HEK293 (cell line): Measurements from ENCODE around the gene DYNC1LI1.

Experiments
- CTCF ChIA-PET: fragments of 350-600 bp; formaldehyde crosslinking; extraction: SDS; loops from one replicate; lab custom pipeline; 2021; ENCODE audit warnings: antibody characterized with exemption; lab: Yijun Ruan, JAX
- POLR2A ChIA-PET: fragments of 300-600 bp; formaldehyde crosslinking; extraction: SDS; loops from one replicate; lab custom pipeline; 2020; ENCODE audit warnings: antibody characterized with exemption, inconsistent platforms; lab: Yijun Ruan, JAX
- H3K27ac ChIP-seq: fragments of 200-500 bp; sonication (Bioruptor generic); 2 replicates; pipeline ENCODE4 v1.5.1; 2014; ENCODE audit warnings: low read depth, low read length, control low read depth, inconsistent platforms; ENCODE audit errors: extremely low read depth
- H3K36me3 ChIP-seq, 2 experiments: fragments of 200-500 bp in 1 of 2; sonication (Bioruptor generic) in 1 of 2; 1 replicate in 1 of 2; 2 replicates in 1 of 2; pipeline ENCODE4 v1.5.1; 2014 to 2017; ENCODE audit warnings: inconsistent platforms in 2 of 2, low read length in 2 of 2; ENCODE audit not compliant: control insufficient read depth in 2 of 2, insufficient read depth in 1 of 2
- H3K4me1 ChIP-seq: fragments of 200-500 bp; sonication (Bioruptor generic); 2 replicates; pipeline ENCODE4 v1.5.1; 2014; ENCODE audit warnings: mild to moderate bottlenecking, low read length, inconsistent platforms; ENCODE audit not compliant: control insufficient read depth, insufficient read depth
- H3K4me3 ChIP-seq: 2 replicates; pipeline ENCODE4 v1.5.1; 2011; ENCODE audit warnings: low read depth, mild to moderate bottlenecking, control low read depth, low read length, moderate library complexity
- H3K9me3 ChIP-seq: fragments of 200-500 bp; sonication (Bioruptor generic); 2 replicates; pipeline ENCODE4 v1.5.1; 2014; ENCODE audit warnings: low read depth, low read length, inconsistent platforms; ENCODE audit not compliant: control insufficient read depth, insufficient read depth
- KLF1 ChIP-seq: fragments of 450-650 bp; formaldehyde crosslinking; IDR thresholded peaks from 2 replicates; pipeline ENCODE4 v1.5.1; 2016; ENCODE audit warnings: missing biosample characterization, missing genetic modification characterization
- MEIS1 ChIP-seq: sonication (generic); formaldehyde crosslinking; IDR thresholded peaks from 2 replicates; pipeline ENCODE4 v1.8.1; 2022; ENCODE audit warnings: missing genetic modification reagents, mild to moderate bottlenecking, borderline replicate concordance
- MZF1 ChIP-seq: fragments of 450-650 bp; formaldehyde crosslinking; IDR thresholded peaks from 2 replicates; pipeline ENCODE4 v1.5.1; 2017; ENCODE audit warnings: missing biosample characterization, missing genetic modification characterization, borderline replicate concordance
- OSR2 ChIP-seq: fragments of 450-650 bp; formaldehyde crosslinking; IDR thresholded peaks from 2 replicates; pipeline ENCODE4 v1.5.1; 2016; ENCODE audit warnings: missing biosample characterization, missing genetic modification characterization
- PRDM10 ChIP-seq: fragments of 450-650 bp; formaldehyde crosslinking; IDR thresholded peaks from 2 replicates; pipeline ENCODE4 v1.5.1; 2016; ENCODE audit warnings: missing biosample characterization, missing genetic modification characterization
- TRIM28 ChIP-seq: IDR thresholded peaks from 2 replicates; pipeline ENCODE4 v1.6.1; 2011; ENCODE audit warnings: low read length, control low read depth, borderline replicate concordance
- ZBTB11 ChIP-seq: fragments of 450-650 bp; formaldehyde crosslinking; conservative IDR thresholded peaks from 2 replicates; pipeline ENCODE4 v1.5.1; 2016; ENCODE audit warnings: low read depth, missing biosample characterization, missing genetic modification characterization
- ZBTB26 ChIP-seq: fragments of 450-650 bp; formaldehyde crosslinking; optimal IDR thresholded peaks from 2 replicates; pipeline ENCODE3; 2016; ENCODE audit warnings: missing biosample characterization, mild to moderate bottlenecking, missing genetic modification characterization
- ZBTB44 ChIP-seq: fragments of 450-650 bp; IDR thresholded peaks from 2 replicates; pipeline ENCODE4 v1.5.1; 2018; ENCODE audit warnings: missing biosample characterization, mild to moderate bottlenecking, missing genetic modification characterization
- ZFHX2 ChIP-seq: fragments of 450-650 bp; formaldehyde crosslinking; conservative IDR thresholded peaks from 2 replicates; pipeline ENCODE4 v1.5.1; 2016; ENCODE audit warnings: missing biosample characterization, missing genetic modification characterization
- ZNF157 ChIP-seq: fragments of 450-650 bp; formaldehyde crosslinking; IDR thresholded peaks from 2 replicates; pipeline ENCODE4 v1.5.1; 2016; ENCODE audit warnings: missing biosample characterization, missing genetic modification characterization
- ZNF174 ChIP-seq: fragments of 450-650 bp; formaldehyde crosslinking; IDR thresholded peaks from 2 replicates; pipeline ENCODE4 v1.5.0; 2017; ENCODE audit warnings: missing biosample characterization, mild to moderate bottlenecking, missing genetic modification characterization
- ZNF2 ChIP-seq: fragments of 450-650 bp; formaldehyde crosslinking; IDR thresholded peaks from 2 replicates; pipeline ENCODE4 v1.5.1; 2016; ENCODE audit warnings: missing biosample characterization, missing genetic modification characterization
- ZNF211 ChIP-seq: fragments of 450-650 bp; formaldehyde crosslinking; IDR thresholded peaks from 2 replicates; pipeline ENCODE4 v1.5.1; 2016; ENCODE audit warnings: low read depth, missing biosample characterization, missing genetic modification characterization
- ZNF362 ChIP-seq: fragments of 450-650 bp; formaldehyde crosslinking; IDR thresholded peaks from 2 replicates; pipeline ENCODE4 v1.5.1; 2016; ENCODE audit warnings: missing biosample characterization, missing genetic modification characterization
- ZNF416 ChIP-seq: fragments of 450-650 bp; formaldehyde crosslinking; IDR thresholded peaks from 2 replicates; pipeline ENCODE4 v1.5.1; 2016; ENCODE audit warnings: missing biosample characterization, missing genetic modification characterization
- ZNF549 ChIP-seq: fragments of 450-650 bp; IDR thresholded peaks from 2 replicates; pipeline ENCODE4 v1.5.1; 2018; ENCODE audit warnings: missing biosample characterization, missing genetic modification characterization, mild to moderate bottlenecking, inconsistent platforms, moderate library complexity
- ZNF610 ChIP-seq: fragments of 450-650 bp; formaldehyde crosslinking; IDR thresholded peaks from 2 replicates; pipeline ENCODE4 v1.5.1; 2016; ENCODE audit warnings: missing biosample characterization, missing genetic modification characterization, borderline replicate concordance
- ZNF645 ChIP-seq: fragments of 450-650 bp; formaldehyde crosslinking; IDR thresholded peaks from 2 replicates; pipeline ENCODE4; 2016; ENCODE audit warnings: missing biosample characterization, missing genetic modification characterization
- ZNF704 ChIP-seq: fragments of 450-650 bp; formaldehyde crosslinking; IDR thresholded peaks from 2 replicates; pipeline ENCODE4 v1.5.1; 2016; ENCODE audit warnings: missing biosample characterization, missing genetic modification characterization
- ZNF707 ChIP-seq: fragments of 450-650 bp; formaldehyde crosslinking; IDR thresholded peaks from 2 replicates; pipeline ENCODE4 v1.5.1; 2016; ENCODE audit warnings: missing biosample characterization, missing genetic modification characterization
- ZNF76 ChIP-seq: fragments of 450-650 bp; formaldehyde crosslinking; IDR thresholded peaks from 2 replicates; pipeline ENCODE4; 2016; ENCODE audit warnings: low read depth, missing biosample characterization, missing genetic modification characterization, borderline replicate concordance

The DYNC1LI1 gene

GRCh38 chr3:32612547-32612946, 41.9 kb upstream of the DYNC1LI1 start:
- ChIA-PET POLR2A (no interaction called here), CTCF (no interaction called here)
- Histone ChIP-seq H3K4me1 (no peaks in the 10 kb centered on the region), H3K4me3 (no peak overlapping the region), H3K36me3 (no peaks in the 10 kb centered on the region), H3K9me3 (no peaks in the 10 kb centered on the region), H3K27ac (no peak overlapping the region)
- TF ChIP-seq OSR2 (tag by site-specific recombination), result no peak
- TF ChIP-seq ZBTB26, result no peak
- TF ChIP-seq MZF1 (tag by site-specific recombination), result no peak
- no peak for TF ChIP-seq ZNF76 (tag by site-specific recombination)
- TF ChIP-seq ZNF645, result no peak
- TF ChIP-seq ZNF704 (tag by site-specific recombination), result no peak
- no peak for TF ChIP-seq ZBTB44 (tag by site-specific recombination)
- no peak for TF ChIP-seq ZNF174 (tag by site-specific recombination)
- TF ChIP-seq ZNF610 (tag by site-specific recombination), result no peak
- TF ChIP-seq ZNF416, result no peak
- no peak for TF ChIP-seq ZNF549 (tag by site-specific recombination)
- TF ChIP-seq KLF1 (tag by site-specific recombination), result no peak
- TF ChIP-seq ZNF2 (tag by site-specific recombination), result no peak
- no peak for TF ChIP-seq ZFHX2 (tag by site-specific recombination)

- Histone ChIP-seq H3K27ac (no peak overlapping the region), H3K4me1 (no peaks in the 10 kb centered on the region), H3K36me3 (no peaks in the 10 kb centered on the region), H3K4me3 (no peak overlapping the region), H3K9me3 (no peaks in the 10 kb centered on the region)
- ChIA-PET CTCF (no interaction called here), POLR2A (no interaction called here)
- TF ChIP-seq ZNF362 (no peak), ZNF707 (tag by site-specific recombination) (no peak), ZNF211 (tag by site-specific recombination) (no peak), TRIM28 (no peak), ZNF157 (tag by site-specific recombination) (no peak), MEIS1 (CRISPR knock-in tag) (no peak), PRDM10 (tag by site-specific recombination) (no peak), ZBTB11 (tag by site-specific recombination) (no peak)
These were observed 36.9 kb upstream of the DYNC1LI1 start for GRCh38 chr3:32607522-32607921.
